ENCODE data around the gene PRR32.
"Not testable (repeated sequence)": the region's sequence is repeated elsewhere in the genome, so short reads cannot be mapped to it uniquely, and the experiment has no call there.

The PRR32 gene

DNA sequence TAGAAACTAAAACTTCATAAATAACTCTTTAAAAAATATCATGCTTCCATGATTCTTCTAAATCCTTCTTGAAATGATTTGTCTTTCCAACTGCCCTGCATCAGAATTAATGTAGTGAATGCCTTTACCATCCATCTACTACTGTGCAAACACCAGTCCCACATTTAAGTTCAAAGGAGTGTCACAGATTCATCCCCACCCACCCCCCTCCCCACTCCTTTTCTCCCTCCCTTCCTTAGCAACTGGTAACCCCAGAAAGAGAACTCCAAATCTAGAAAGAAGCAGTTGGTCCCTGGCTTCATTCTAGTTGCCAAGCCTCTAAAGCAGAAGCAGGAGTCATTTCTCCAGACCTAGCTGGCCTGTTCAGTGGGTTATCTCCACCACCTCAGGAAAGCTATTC lies at the start of gene PRR32:
TSS of gene PRR32 (plus strand) at position 301 of the 400 bp plus-strand sequence. CDS start 115 bp downstream, outside the sequence.
- no peak for DNase-seq (ENCODE audit: low read depth in 2 of 2)

DNA sequence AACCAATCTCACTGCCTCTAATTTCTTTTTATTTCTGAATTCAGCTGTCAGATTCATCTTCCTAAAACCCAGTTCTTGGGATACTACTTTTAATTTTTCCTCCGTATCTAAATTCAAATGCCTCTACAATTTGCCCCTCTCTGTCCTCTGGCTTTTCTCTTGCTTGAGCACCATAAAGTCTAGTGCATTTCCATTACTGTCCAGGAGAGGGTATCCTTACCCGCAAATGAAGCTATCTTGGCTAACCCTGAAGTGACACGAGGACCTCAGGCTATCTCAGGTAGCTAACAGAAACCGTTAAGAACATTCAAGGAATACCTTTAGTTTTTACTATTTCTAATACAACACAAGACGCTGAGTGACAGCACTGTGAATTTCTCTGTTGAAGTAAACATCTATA lies 49.4 kb upstream of the PRR32 start:
- DNase-seq (ENCODE audit: low read depth in 2 of 2) = no peak

DNA sequence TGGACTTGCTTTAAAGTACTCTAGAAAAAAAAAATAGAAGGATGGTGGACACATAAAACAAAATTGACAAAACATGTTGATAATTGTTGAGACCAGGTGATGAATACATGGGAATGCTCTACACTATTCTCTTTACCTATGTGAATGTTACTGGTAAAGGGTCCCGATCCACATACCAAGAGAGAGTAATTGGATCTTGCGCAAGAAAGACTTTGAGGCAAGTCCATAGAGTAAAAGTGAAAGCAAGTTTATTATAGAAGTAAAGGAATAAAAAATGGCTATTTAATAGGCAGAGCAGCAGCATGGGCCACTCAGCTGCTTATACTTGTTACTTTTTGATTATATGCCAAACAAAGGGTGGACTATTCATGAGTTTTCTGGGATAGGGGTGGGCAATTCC lies 34.0 kb upstream of the PRR32 start:
- no peak for DNase-seq (ENCODE audit: low read depth in 2 of 2)

DNA sequence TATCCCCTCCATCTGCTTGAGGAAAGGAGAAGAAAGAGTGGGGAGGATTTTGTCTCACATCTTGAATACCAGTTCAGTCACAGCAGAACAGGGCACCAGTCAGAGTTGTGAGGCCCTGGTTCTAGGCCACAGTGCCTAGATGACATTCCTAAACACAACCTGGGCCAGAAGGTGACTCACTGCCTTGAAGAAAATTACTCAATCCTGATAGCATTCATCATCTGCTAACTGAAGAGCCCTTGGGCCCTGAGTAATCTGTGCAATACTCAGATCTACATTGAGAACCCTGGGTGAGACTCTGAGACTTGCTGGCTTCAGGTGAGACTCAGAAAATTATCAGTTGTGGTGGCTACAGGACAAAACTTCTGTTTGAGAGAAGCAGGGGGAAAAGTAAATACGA lies 20.5 kb upstream of the PRR32 start:
- DNase-seq (ENCODE audit: low read depth in 2 of 2) = no peak

DNA sequence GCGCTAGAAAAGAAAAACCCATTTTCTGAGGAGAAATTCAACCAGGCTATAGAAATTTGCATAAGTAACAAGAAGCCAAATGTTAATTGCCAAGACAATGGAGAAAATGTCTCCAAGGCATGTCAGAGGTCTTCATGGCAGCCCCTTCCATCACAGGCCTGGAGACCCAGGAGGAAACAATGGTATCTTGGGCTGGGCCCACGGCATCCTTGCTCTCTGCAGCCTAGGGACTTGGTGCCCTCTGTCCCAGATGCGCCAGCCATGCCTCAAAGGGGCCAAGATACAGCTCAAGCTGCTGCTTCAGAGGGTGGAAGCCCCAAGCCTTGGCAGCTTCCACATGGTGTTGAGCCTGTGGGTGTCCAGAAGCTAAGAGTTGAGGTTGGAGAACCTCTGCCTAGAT lies 12.7 kb upstream of the PRR32 start:
- not testable (repeated sequence) for DNase-seq (ENCODE audit: low read depth in 2 of 2)

- no peak for DNase-seq (ENCODE audit: low read depth in 2 of 2)
Measured at GRCh38 chrX:126815806-126816205, 3.7 kb upstream of the PRR32 start.

DNA sequence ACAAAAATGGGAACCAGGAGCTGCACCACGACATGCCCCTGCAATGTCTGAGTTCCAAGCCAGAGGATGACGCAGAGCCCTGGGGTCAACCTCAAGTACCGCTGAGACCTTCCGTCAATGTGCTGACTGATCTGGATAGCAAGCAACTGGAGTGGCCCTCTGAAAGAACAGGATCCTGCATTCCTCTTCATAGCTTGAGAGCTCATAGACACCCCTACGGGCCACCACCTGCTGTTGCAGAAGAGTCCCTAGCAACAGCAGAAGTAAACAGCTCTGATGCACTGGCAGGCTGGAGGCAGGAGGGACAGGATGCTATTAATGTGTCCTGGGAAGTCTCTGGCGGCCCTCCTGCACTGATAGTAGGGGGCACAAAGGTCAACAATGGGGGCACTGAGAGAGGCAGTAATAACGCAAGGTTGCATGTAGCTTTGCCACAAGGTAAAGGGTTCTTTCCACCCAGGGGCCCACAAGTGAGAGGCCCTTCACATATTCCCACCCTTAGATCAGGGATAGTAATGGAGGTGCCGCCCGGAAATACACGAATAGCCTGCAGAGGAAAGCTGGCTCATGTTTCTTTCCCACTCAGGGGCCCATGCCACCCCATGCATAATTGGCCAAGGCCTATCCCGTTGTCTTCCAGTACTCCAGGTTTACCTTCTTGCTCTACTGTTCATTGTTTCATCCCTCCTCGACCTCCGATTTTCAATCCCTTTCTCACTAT lies 1.3 kb downstream of the PRR32 start:
- DNase-seq (ENCODE audit: low read depth in 2 of 2) = no peak

DNA sequence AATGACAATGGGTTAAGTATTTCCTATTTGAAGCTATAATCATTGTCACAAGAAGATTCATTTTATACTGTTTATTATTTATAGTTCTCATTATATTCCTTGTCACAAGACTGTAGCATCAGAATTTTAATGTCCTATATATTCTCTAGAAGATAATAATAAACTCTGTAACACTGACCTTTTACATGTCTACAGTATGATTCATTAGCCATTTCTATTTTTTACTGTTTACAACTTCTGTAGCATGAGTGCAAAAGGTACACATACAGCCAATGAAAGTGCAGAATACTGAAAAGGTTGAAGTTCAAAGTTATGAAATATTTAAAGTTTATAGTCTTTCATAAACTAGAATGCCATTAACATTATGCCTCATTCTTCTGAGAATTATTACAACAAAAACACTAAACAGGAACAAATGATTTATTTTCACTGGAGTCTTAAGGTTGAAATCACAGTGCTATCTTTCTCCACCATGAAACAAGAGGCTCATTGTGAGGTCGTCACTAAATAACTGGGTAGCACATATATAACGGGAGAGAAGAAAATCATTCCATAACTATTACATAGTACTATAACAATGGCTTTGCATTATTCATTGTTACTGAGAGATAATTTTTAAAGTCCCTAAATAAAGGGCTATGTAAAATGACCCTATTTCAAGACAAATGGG lies 4.9 kb downstream of the PRR32 start:
- DNase-seq (ENCODE audit: low read depth in 2 of 2) = no peak

- no peak for DNase-seq (ENCODE audit: low read depth in 2 of 2)
Measured at GRCh38 chrX:126825566-126826193, 6.2 kb downstream of the PRR32 start.

DNA sequence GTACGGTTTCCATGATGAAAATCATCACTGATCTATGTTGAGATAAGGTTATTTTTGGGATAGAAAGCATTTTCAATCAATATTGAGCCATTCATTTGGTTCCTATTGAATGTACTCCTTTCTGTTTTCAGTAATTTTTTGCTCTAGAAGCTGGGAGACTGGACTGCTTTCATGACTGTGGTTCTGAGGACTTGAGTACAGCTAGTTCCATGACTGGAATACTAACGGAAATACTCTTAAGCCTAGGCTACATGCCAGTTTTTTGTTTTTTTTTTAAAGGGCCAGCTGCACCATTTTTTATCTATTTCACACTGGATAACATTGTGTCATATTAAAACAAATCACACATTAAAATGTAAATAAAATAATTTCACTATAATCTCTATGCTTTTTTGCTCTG lies 16.7 kb downstream of the PRR32 start:
- DNase-seq (ENCODE audit: low read depth in 2 of 2) = no peak

GRCh38 chrX:126847143-126847542 lies 27.6 kb downstream of the PRR32 start:
- DNase-seq (ENCODE audit: low read depth in 2 of 2) = no peak

GRCh38 chrX:126855839-126856524 lies 36.5 kb downstream of the PRR32 start:
- DNase-seq (ENCODE audit: low read depth in 2 of 2) = no peak
